OCI-LY1 (cell line): ENCODE results near the gene GNG11.

Experiments
- H2AFZ ChIP-seq: fragments of 200-600 bp; sonication (generic), shearing (Covaris generic); 2 replicates; pipeline ENCODE4 v1.6.0; 2014; ENCODE audit warnings: antibody characterized with exemption, mild to moderate bottlenecking, low read length
- H3F3A ChIP-seq: fragments of 200-600 bp; sonication (generic), shearing (Covaris generic); 2 replicates; pipeline ENCODE4 v1.6.0; 2014; ENCODE audit warnings: mild to moderate bottlenecking, antibody characterized with exemption, low read length, moderate library complexity; ENCODE audit not compliant: insufficient read depth
- H3K27ac ChIP-seq: fragments of 200-600 bp; sonication (generic); 2 replicates; pipeline ENCODE4 v1.5.1; 2014; ENCODE audit warnings: low read length, mixed run types, mild to moderate bottlenecking, low read depth; ENCODE audit not compliant: poor library complexity, severe bottlenecking
- H3K27me3 ChIP-seq: fragments of 200-600 bp; sonication (generic); 2 replicates; pipeline ENCODE4 v1.6.0; 2014; ENCODE audit warnings: antibody characterized with exemption, mild to moderate bottlenecking, low read length, moderate library complexity; ENCODE audit not compliant: insufficient read depth
- H3K36me3 ChIP-seq: fragments of 200-600 bp; sonication (generic); 2 replicates; pipeline ENCODE4 v1.6.1; 2014; ENCODE audit warnings: mild to moderate bottlenecking, antibody characterized with exemption, low read length, moderate library complexity, mixed read lengths; ENCODE audit not compliant: insufficient read depth
- H3K4me1 ChIP-seq: fragments of 200-600 bp; sonication (generic); 2 replicates; pipeline ENCODE4 v1.5.1; 2014; ENCODE audit warnings: mild to moderate bottlenecking, low read length, moderate library complexity; ENCODE audit not compliant: insufficient read depth, severe bottlenecking
- H3K4me2 ChIP-seq: fragments of 200-600 bp; sonication (generic), shearing (Covaris generic); 2 replicates; pipeline ENCODE4 v1.6.1; 2014; ENCODE audit warnings: low read length
- H3K4me3 ChIP-seq: fragments of 200-600 bp; sonication (generic); 2 replicates; pipeline ENCODE4 v1.5.1; 2014; ENCODE audit warnings: low read length, low read depth, mild to moderate bottlenecking, mixed read lengths; ENCODE audit not compliant: poor library complexity, severe bottlenecking
- H3K79me2 ChIP-seq: fragments of 200-600 bp; shearing (Covaris generic); 2 replicates; pipeline ENCODE4 v1.6.1; 2016; ENCODE audit warnings: mixed run types, low read length, mixed read lengths; ENCODE audit not compliant: insufficient read depth
- H3K9ac ChIP-seq: fragments of 200-600 bp; sonication (generic), shearing (Covaris generic); 2 replicates; pipeline ENCODE4 v1.6.1; 2014; ENCODE audit warnings: mild to moderate bottlenecking, low read length, mixed read lengths
- H3K9me2 ChIP-seq: fragments of 200-600 bp; sonication (generic), shearing (Covaris generic); 2 replicates; pipeline ENCODE4 v1.6.1; 2014; ENCODE audit warnings: low read depth, mild to moderate bottlenecking, low read length, mixed read lengths
- H3K9me3 ChIP-seq: fragments of 200-600 bp; shearing (Covaris generic); 2 replicates; pipeline ENCODE4 v1.6.1; 2014; ENCODE audit warnings: low read length, mixed read lengths
- H4K20me1 ChIP-seq: fragments of 200-600 bp; sonication (generic), shearing (Covaris generic); 2 replicates; pipeline ENCODE4 v1.6.0; 2016; ENCODE audit warnings: mild to moderate bottlenecking, low read length; ENCODE audit not compliant: insufficient read depth
- EZH2 ChIP-seq: fragments of 200-600 bp; sonication (generic), shearing (Covaris generic); IDR thresholded peaks from 2 replicates; pipeline ENCODE4 v1.8.0; 2017; ENCODE audit warnings: borderline replicate concordance, mixed run types, mild to moderate bottlenecking, antibody characterized with exemption, low read length, moderate library complexity, mixed read lengths
- TF ChIP-seq, protein P1 (sequence below): fragments of 200-600 bp; sonication (generic), shearing (Covaris generic); IDR thresholded peaks from 2 replicates; pipeline ENCODE4 v1.5.1; 2017; ENCODE audit warnings: mild to moderate bottlenecking, antibody characterized with exemption, low read length, moderate library complexity, mixed read lengths

Gene GNG11

DNA sequence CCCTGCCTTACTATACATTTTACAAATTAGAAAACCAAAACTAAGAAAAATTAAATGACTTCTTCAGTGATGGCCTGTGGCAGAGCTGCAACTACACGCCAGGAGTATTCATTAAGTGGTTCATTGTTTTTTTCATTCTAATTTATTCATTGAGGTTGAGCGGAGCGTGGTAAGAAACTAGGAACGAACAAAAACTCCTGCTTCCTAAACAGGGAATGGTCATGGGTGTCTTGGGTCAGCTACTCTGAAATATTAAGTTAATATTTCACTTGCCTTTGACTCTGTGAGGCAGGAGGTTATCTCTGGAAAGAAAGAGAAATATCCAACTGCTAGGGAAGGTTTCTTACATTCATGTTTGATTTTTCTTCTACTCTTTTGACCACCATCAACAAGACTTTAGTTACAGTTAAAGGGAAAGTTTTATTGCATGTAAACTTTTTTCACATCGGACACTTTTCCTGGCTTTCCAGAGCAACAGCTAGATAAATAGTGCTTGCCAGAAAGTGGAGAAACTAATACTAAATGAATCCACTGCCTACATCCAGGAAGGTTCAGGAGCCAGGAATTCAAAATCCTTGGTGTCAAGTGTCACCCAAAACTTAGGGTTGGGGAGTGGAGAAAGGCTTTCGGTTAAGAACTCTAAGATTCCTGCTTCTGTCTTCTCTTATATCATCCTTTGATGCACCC is 896 bp upstream of the GNG11 start:
- Histone ChIP-seq H3K4me2 (no peak overlapping the region), H3K27me3 (no peaks in the 10 kb centered on the region), H3K27ac (no peak overlapping the region), H3K4me1 (peaks cover 69% of the 10 kb centered on the region), H3K79me2 (no peaks in the 10 kb centered on the region), H3K9me3 (no peaks in the 10 kb centered on the region), H2AFZ (no peak overlapping the region), H3K36me3 (no peaks in the 10 kb centered on the region), H3K9ac (no peak overlapping the region), H3F3A (no peaks in the 10 kb centered on the region), H3K4me3 (no peak overlapping the region), H4K20me1 (no peaks in the 10 kb centered on the region), H3K9me2 (no peaks in the 10 kb centered on the region)
- TF ChIP-seq EZH2, result no peak
- TF ChIP-seq, protein P1, sequence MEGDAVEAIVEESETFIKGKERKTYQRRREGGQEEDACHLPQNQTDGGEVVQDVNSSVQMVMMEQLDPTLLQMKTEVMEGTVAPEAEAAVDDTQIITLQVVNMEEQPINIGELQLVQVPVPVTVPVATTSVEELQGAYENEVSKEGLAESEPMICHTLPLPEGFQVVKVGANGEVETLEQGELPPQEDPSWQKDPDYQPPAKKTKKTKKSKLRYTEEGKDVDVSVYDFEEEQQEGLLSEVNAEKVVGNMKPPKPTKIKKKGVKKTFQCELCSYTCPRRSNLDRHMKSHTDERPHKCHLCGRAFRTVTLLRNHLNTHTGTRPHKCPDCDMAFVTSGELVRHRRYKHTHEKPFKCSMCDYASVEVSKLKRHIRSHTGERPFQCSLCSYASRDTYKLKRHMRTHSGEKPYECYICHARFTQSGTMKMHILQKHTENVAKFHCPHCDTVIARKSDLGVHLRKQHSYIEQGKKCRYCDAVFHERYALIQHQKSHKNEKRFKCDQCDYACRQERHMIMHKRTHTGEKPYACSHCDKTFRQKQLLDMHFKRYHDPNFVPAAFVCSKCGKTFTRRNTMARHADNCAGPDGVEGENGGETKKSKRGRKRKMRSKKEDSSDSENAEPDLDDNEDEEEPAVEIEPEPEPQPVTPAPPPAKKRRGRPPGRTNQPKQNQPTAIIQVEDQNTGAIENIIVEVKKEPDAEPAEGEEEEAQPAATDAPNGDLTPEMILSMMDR, result no peak

DNA sequence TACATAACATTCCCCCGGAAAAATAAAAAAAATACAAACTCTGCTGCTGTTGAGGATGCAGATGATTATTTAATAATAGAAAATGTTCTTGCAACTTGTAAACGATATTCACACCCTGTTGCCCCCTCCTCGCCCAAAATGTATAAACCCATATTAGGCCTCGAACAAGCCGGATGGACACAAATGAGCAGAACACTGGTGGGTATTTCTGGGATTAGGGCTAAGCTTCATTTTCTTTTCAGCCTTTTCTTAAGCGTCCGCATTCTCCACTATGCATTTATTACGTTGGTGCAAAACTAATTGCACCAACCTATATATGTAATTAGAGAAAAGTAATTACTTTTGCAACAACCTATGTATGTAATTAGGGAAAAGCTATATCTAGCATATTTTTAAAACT is 349 bp upstream of the GNG11 start:
- Histone ChIP-seq H3K4me3 (peak overlapping the region; percentile 59), H3K27ac (no peak overlapping the region), H3K4me2 (peak overlapping the region; percentile 56), H3K9me3 (no peaks in the 10 kb centered on the region), H3K9ac (peak overlapping the region; percentile 56; the same call in 1 of the 2 replicates), H3K27me3 (no peaks in the 10 kb centered on the region), H3K79me2 (no peaks in the 10 kb centered on the region), H3K9me2 (no peaks in the 10 kb centered on the region), H4K20me1 (no peaks in the 10 kb centered on the region), H2AFZ (peak overlapping the region; percentile 40), H3K36me3 (no peaks in the 10 kb centered on the region), H3K4me1 (peaks cover 63% of the 10 kb centered on the region), H3F3A (no peaks in the 10 kb centered on the region)
- TF ChIP-seq EZH2, result no peak
- TF ChIP-seq, protein P1, result no peak

DNA sequence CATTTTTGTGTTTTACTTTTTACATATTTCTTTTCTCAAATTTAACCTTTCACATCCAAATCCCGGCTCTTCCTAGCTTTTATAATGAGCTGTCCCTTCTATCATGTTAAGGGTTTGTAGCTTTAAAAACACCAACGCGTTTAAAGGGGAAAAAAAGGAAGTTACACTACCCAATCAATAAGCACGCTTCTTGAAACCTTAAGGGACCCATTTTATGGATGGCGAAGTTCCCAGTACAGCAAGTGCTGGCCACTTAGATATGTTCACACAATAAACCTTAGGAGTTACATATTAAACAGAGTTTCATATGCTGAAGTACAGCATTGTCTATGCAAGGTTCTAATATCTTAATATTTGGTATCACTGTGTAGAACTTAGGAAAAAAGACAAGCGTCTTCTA is 1.8 kb downstream of the GNG11 start:
- Histone ChIP-seq H3K9me2 (no peaks in the 10 kb centered on the region), H3K27me3 (no peaks in the 10 kb centered on the region), H2AFZ (no peak overlapping the region), H3K9me3 (no peaks in the 10 kb centered on the region), H3K27ac (peak overlapping the region; percentile 3), H4K20me1 (no peaks in the 10 kb centered on the region), H3F3A (no peaks in the 10 kb centered on the region), H3K9ac (peak overlapping the region; percentile 56; the same call in 1 of the 2 replicates), H3K79me2 (no peaks in the 10 kb centered on the region), H3K36me3 (no peaks in the 10 kb centered on the region), H3K4me1 (peaks cover 52% of the 10 kb centered on the region), H3K4me3 (peak overlapping the region; percentile 59), H3K4me2 (peak overlapping the region; percentile 56)
- TF ChIP-seq EZH2, result no peak
- TF ChIP-seq, protein P1, result no peak
